Measurements from ENCODE around the gene FAM53A.
"Not testable (repeated sequence)": the region's sequence is repeated elsewhere in the genome, so short reads cannot be mapped to it uniquely, and the experiment has no call there.

The FAM53A gene

DNA sequence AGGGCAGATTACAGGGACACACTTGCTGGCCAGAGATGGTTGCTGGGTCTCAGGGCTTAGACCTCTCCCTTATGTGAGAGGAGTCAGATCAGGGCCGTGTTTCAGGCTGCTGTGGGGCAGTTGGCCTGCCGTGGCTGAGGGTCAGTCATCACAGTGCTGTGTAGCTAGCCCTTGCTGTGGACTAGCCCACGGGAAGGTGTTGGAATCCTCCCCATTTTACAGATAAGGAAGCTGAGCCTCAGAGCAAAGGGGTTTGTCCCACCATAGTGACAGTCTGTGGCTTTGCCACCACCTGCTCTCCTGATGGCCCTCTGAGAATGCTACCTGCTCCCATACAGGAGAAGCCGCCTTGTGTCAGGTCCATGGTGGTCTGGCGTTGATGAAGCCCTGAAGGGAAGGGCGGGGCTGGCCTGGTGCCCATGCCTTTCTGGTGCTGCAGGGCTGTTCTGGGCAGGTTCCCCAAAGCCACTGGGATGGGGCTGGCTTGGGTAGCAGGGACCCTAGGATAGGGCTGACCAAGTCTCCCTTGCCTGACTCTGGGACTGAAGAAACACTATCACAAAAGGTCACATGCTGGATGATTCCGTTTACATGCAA, 2.4 kb upstream of the FAM53A start:
- no peak for DNase-seq (ENCODE audit: low read depth)

DNA sequence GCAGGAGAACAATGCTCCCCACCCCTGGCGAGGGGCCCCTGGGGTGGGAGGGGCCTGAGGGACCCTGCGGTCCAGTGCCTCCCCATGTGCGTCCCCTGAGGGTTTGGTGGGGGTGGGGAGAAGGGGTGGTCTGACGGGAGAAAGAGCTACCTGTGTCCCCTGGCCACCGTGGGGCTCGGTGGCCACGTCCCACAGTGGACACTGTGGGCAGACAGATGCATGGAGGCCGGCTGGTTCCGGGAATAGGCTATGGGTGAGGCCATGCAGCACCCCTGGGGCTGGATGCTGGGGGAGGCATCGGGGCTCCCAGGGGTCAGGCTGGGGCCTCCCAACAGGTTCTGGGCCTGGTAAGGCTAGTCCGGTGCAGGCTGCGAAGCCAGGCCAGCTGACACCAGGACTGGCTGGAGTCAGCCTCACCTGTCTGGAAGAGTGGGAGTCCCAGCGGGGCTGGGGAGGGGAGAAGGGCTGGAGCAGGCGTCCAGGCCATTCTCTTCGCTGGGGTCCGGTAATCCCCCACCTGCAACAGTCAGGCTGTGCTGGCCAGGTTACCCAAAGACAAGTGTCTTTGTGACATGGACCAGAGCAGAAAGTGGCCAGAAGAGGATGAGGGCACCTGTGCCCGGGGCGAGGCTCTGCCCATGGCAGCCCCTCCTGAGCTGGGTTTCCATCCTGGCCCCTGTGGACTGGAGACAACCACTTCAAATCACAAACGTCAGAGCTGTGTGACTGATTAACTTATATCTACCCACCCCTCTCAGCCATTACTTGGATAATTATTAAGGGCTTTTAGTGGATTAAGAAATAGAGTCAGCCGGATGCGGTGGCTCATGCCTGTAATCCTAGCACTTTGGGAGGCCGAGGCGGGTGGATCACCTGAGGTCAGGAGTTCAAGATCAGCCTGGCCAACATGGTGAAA, 1.4 kb upstream of the FAM53A start:
- DNase-seq (ENCODE audit: low read depth), result no peak

- DNase-seq (ENCODE audit: low read depth), result no peak
Measured at GRCh38 chr4:1684506-1685234, 557 bp upstream of the FAM53A start.

DNA sequence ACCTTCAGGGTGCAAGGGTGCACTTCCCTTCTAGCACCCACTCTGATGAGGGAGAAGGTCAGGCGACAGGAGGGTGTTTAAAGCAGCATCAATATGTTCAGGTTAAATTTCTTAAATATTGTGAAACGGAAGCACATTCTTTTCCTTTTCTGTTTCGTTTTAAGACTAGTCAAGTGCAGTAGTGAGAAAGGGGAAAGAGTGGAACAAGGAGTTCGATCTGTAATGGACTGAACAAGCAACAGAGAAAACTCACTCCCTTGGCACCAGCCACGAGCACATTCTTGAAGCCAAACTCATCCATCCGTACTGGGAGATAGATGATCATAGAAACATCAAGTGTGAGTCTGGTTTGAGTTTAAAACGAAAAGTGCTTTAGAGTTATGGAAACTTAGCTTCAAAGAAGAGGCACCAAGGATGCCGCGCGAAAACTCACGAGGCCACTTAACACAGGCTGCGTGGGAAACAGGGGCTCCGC, 815 bp downstream of the FAM53A start:
- DNase-seq (ENCODE audit: low read depth), result peak; percentile 8

DNA sequence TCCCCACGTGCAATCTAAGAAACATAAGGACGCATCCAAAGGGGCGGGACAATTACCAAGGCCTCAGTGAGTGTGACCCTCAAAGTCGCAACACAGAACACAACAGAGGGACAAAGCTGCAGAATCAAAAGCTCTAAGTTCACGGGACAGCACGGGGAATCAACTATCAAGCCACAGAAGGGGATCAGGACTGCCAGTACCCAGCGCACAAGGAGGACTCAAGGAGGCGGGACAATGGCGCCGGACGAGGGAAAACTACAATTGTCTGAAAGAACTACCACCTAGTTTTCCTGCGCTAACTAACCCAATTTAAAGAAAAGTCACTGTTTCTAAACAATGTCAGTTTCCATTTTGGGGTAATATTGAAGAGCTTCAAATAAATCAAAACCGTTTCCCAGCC, 1.3 kb downstream of the FAM53A start:
- DNase-seq (ENCODE audit: low read depth), result no peak

DNA sequence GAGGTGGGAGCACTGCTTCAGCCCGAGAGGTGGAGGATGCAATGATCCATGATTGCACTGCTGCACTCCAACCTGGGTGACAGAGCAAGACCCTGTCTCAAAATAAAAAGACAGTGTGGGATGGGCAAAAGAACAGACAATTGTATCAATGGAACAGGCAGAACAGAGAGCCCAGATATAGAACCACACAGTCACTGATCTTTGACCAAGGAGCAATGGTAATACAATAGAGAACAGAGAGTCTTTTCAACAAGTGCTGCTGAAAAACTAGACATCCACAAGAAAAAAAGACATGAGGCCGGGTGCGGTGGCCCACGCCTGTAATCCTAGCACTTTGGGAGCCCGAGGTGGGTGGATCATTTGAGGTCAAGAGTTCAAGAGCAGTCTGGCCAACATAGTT, 5.9 kb downstream of the FAM53A start:
- no peak for DNase-seq (ENCODE audit: low read depth)

GRCh38 chr4:1676605-1677525, 7.2 kb downstream of the FAM53A start:
- DNase-seq (ENCODE audit: low read depth), result no peak

DNA sequence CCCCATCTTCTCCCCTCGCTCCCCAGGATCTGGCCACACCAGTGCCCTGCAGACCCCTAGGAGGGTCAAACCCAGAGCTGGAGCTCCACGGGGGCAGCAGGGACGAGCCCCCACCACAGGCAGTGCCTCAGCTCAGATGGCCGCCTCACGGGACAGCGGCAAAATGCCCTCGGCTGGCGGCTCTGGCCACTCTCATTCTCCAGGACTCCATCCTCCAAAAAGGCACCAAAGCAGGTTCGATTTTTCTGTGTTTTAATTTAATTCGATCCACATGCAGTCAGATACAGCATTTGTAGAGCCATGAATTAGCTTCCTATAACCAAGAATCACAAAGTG, 8.3 kb downstream of the FAM53A start:
- DNase-seq (ENCODE audit: low read depth), result no peak

DNA sequence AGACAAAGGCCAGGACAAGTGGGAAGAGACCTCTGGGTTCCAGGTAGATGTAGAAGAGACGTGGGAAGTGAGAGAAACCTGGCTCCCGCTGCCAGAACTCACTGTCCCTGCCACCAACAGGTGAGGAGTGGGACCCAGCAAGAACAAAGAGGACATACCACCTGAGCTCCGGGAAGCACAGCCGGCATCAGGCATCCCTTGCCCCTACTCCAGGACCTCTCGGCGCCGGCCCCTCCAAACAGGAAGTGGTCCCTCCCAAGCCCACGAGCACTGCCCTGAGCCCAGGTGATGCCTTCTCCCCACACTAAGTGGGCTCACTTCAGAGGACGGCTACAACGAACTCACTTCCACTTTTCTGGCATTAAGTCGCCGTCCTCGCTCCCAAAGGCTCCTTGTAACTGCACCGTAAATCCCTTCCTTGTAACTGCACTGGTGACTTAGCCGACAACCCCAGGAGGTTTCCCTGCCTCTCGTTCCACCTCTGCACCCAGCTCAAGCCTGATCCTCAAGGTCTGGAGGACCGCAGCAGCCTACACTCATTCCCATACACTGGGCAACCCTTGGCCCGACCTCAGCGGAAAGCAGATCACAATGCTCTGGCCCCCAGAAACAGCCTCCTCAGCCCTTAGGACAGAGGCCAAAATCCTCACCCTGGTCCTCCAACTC, 8.8 kb downstream of the FAM53A start:
- DNase-seq (ENCODE audit: low read depth), result no peak

- no peak for DNase-seq (ENCODE audit: low read depth)
Measured at GRCh38 chr4:1674682-1675081, 9.4 kb downstream of the FAM53A start.

- no peak for DNase-seq (ENCODE audit: low read depth)
Measured at GRCh38 chr4:1673671-1674070, 10.4 kb downstream of the FAM53A start.

- DNase-seq (ENCODE audit: low read depth), result not testable (repeated sequence)
Measured at GRCh38 chr4:1671011-1671410, 13.1 kb downstream of the FAM53A start.

DNA sequence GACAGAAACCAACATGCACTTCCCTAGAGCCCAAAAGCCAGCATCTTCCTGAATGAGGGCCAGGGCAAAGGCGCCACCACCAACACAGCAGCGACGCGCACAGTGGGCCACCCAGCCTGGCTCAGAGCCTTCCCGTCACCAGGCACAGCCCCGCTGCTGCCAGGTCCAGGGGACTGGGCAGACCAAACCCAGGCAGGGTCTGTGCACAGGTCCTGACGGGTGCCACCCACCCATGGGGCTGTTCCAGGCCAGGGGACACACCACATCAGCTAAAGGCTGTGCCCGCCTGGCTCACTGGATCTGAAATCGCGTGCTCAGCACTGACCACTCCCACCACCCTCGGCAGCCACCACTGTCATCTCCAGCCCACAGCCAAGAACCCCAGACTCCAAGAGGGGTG, 13.8 kb downstream of the FAM53A start:
- DNase-seq (ENCODE audit: low read depth), result no peak

DNA sequence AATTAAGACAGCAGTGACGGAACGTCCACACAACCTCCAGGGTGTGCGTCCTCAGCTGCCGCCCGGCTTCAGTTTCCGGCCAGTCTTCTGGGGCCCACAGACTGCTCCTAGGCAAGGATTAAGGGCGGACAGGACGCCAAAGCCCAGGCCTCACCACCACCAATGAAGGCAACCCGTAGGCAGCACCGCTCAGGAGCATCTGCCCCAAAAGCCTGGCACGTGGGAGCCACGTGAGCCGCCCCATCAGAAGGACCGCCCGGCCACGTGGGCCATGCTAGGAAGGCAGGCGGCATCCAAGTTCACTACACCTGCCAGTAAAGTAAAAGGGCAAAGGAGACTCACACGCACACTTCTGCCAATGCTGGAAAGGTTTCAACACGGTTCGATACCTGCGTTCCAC, 14.3 kb downstream of the FAM53A start:
- DNase-seq (ENCODE audit: low read depth), result no peak

DNA sequence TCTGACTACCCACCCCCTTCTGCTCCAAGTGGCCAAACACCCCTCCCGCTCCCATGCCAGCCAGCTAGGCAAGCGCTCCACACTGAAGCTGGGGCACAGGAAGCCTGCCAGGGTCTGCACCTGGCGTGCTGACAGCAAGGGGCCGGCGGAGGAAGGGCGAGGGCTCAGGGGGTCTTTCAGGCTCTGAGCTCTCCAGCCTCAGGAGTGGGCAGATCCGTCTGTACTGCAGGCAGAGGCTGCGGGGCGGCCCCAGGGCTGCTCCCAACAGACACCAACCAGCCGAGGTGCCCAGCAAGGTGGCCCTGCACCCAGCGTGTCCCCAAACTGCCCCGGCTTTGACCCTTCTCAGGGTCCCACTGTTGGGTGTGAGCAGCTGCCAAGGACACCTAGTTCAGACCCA, 14.8 kb downstream of the FAM53A start:
- DNase-seq (ENCODE audit: low read depth), result no peak

DNA sequence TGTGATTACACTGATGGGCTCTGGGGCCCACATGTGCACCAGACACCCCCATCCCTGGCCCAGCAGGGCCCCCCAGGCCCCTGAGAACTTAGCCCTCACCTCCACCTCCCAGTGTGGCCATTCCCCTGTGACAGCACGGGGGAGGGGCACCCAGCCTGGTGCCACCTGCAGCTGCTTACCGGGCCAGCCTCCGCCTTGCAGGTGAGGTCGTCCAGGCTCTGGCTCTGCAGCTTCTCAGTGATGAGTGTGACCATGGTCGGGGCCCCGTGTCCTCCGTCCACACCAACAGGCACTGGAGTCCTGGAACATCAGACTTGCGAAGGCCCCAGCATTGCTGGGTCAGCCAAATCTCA, 15.6 kb downstream of the FAM53A start:
- no peak for DNase-seq (ENCODE audit: low read depth)

- DNase-seq (ENCODE audit: low read depth), result no peak
Measured at GRCh38 chr4:1667273-1667672, 16.8 kb downstream of the FAM53A start.

DNA sequence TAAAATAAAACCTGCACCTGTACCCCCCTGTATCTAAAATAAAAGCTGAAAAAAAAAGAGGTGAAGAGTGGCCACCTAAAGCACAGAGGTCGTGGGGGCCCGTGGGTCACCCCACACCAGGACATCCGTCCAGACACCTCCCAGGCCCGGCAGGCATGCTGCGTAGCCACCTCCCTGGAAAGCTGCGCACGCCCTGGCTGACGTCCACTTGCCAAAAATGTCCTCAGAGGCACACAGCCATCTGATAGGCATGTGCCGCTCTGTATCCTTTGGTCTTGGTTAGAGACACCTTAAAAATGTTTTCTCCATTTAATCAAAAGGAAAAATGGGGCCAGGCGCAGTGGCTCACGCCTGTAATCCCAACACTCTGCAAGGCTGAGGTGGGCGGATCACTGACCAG, 17.7 kb downstream of the FAM53A start:
- no peak for DNase-seq (ENCODE audit: low read depth)

DNA sequence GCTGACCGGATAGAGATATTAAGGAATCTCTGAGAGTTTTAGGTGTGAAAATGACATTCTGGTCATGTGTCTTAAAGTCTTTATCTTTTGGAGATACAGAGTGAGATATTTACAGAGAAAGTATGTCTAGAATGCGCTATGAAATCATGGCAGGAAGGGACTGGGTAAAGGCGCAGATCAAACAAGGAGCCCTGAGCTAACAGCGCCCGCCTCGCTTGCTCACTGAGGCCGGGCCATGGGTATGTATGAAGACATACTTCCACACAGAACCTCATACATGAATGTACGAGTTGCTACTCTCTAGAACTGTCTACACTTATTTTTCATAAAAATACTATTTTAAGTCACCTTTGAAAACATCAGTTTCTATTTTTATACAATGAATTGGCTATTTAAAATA, 20.0 kb downstream of the FAM53A start:
- DNase-seq (ENCODE audit: low read depth), result no peak

- DNase-seq (ENCODE audit: low read depth), result no peak
Measured at GRCh38 chr4:1663549-1663948, 20.6 kb downstream of the FAM53A start.

DNA sequence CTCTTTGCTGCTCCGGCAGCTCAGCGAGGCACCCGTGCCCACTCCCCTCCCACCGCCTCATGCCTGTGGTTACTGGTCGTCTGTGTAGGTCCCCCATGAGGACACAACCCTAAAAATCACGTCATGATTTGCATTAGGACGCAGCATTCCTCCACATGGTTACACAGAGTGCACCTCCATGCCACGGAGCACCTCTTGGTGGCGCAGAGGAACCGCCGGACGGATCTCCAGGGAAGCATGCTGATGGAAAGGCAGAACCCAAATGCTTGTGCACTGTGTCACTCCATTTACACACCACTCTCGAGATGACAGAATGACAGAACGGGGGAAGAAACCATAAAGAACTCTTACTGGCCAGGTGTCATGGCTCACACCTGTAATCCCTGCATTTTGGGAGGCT, 22.4 kb downstream of the FAM53A start:
- DNase-seq (ENCODE audit: low read depth), result no peak
